ENCODE data around the gene LCN15. TPM values are rescaled to one million over a fixed set of nuclear protein-coding genes. Genes with fewer than 3 reads are reported as not detected.

Gene LCN15
- polyA plus RNA-seq, 1 donor (not counting 4 experiments of a cell fraction or from before 2014, with no cell fraction given): not detected

DNA sequence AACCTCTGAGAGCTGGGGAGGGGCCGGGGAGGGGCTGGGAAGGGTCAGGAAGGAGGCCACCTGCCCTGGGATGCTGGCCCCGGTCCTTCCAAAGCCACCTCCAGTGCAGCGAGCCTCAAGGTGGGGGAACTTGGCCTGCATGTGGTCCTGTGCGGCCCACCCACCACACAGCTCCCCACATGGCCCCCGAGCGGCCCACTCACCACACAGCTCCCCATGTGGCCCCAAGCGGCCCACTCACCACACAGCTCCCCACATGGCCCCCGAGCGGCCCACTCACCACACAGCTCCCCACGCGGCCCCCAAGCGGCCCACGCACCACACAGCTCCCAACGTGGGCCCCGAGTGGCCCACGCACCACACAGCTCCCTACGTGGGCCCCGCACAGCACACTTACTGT, 19.5 kb downstream of the LCN15 start:
- Histone ChIP-seq H3K79me2 (ENCODE audit: control insufficient read depth, insufficient read depth, low read length) (no peaks in the 10 kb centered on the region), H3K36me3 (ENCODE audit: control insufficient read depth in 2 of 2, extremely low read depth in 1 of 2, insufficient read depth in 2 of 2, low read length in 2 of 2) (no peaks in the 10 kb centered on the region), H3K4me2 (ENCODE audit: control insufficient read depth, extremely low read depth, insufficient read depth, low read depth, low read length) (no peak overlapping the region), H3K4me1 (ENCODE audit: control insufficient read depth, extremely low read depth, insufficient read depth, low read length) (no peaks in the 10 kb centered on the region), H4K20me1 (ENCODE audit: control insufficient read depth, extremely low read depth, insufficient read depth, low read length) (no peaks in the 10 kb centered on the region), H3K9ac (ENCODE audit: control insufficient read depth, extremely low read depth, insufficient read depth, low read length) (no peak overlapping the region), H3K27ac (ENCODE audit: control insufficient read depth, insufficient read depth, low read length) (no peak overlapping the region), H3K4me3 (ENCODE audit: control insufficient read depth in 2 of 3, extremely low read depth in 1 of 3, insufficient read depth in 2 of 3, low read depth in 1 of 3, low read length in 3 of 3) (no peak overlapping the region), H3K9me3 (ENCODE audit: control insufficient read depth, low read depth, low read length) (no peaks in the 10 kb centered on the region), H2AFZ (ENCODE audit: control insufficient read depth, low read length) (no peak overlapping the region), H3K27me3 (ENCODE audit: control insufficient read depth, extremely low read depth, insufficient read depth, low read length) (peaks cover 52% of the 10 kb centered on the region), H3K9me1 (ENCODE audit: control insufficient read depth, extremely low read depth, insufficient read depth, low read length) (no peaks in the 10 kb centered on the region)
- DNase-seq (ENCODE audit: low read depth, low spot score): no peak
- no peak for FAIRE-seq
- TF ChIP-seq, protein P1, sequence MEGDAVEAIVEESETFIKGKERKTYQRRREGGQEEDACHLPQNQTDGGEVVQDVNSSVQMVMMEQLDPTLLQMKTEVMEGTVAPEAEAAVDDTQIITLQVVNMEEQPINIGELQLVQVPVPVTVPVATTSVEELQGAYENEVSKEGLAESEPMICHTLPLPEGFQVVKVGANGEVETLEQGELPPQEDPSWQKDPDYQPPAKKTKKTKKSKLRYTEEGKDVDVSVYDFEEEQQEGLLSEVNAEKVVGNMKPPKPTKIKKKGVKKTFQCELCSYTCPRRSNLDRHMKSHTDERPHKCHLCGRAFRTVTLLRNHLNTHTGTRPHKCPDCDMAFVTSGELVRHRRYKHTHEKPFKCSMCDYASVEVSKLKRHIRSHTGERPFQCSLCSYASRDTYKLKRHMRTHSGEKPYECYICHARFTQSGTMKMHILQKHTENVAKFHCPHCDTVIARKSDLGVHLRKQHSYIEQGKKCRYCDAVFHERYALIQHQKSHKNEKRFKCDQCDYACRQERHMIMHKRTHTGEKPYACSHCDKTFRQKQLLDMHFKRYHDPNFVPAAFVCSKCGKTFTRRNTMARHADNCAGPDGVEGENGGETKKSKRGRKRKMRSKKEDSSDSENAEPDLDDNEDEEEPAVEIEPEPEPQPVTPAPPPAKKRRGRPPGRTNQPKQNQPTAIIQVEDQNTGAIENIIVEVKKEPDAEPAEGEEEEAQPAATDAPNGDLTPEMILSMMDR (optimal IDR thresholded peaks at IDR 0.05 in 1 of 3, IDR thresholded peaks at IDR 0.05 in 1 of 3, conservative IDR thresholded peaks at IDR 0.05 in 1 of 3; ENCODE audit: extremely low read depth in 1 of 3, insufficient read depth in 2 of 3, low read length in 3 of 3): no peak
- no peak for TF ChIP-seq EZH2 (IDR thresholded peaks at IDR 0.05; ENCODE audit: low read length)
- dilution Hi-C loops (cut with MboI; ENCODE audit: extremely low pct_ligation_motif_present, low sequenced_read_pairs): no loop called here

DNA sequence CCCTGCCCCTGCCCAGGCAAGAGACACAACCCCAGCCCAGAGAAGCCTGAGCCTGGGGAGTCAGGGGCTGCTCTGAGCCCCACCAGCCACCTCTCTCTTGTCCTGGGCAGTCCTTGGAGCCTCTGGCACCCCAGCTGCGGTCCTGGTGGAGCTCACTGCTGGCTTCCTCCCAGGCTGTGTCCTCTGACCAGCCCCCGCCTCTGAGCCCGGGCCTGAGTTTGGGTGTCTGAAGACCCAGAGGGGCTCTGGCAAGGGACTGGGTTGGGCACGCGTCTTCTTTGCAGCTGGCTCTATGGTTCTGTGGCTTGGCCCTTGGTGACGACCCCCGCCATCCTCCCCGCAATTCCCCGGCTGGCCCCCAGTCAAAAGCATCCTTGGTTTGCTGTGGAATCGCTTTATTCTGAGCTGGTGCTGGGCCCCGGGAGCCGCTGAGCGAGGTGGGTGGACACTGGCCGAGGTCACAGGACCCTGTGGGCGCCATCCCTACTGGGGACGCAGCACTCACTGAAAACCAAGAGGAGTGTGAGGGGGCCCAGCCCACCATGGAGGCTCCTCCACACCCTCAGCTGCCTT, 20.6 kb downstream of the LCN15 start:
- no peak for FAIRE-seq
- H3K27me3 ChIP-seq (ENCODE audit: control insufficient read depth, extremely low read depth, insufficient read depth, low read length): peaks cover 60% of the 10 kb centered on the region
- no peaks in the 10 kb centered on the region for H3K4me1 ChIP-seq (ENCODE audit: control insufficient read depth, extremely low read depth, insufficient read depth, low read length)

More for the DNA sequence above, 20.6 kb downstream of the LCN15 start:
- no peak overlapping the region for H3K4me3 ChIP-seq (ENCODE audit: control insufficient read depth in 2 of 3, extremely low read depth in 1 of 3, insufficient read depth in 2 of 3, low read depth in 1 of 3, low read length in 3 of 3)
- H4K20me1 ChIP-seq (ENCODE audit: control insufficient read depth, extremely low read depth, insufficient read depth, low read length): no peaks in the 10 kb centered on the region
- no peak overlapping the region for H3K9ac ChIP-seq (ENCODE audit: control insufficient read depth, extremely low read depth, insufficient read depth, low read length)
- no peak for DNase-seq (ENCODE audit: low read depth, low spot score)
- no peak overlapping the region for H3K27ac ChIP-seq (ENCODE audit: control insufficient read depth, insufficient read depth, low read length)
- H2AFZ ChIP-seq (ENCODE audit: control insufficient read depth, low read length): no peak overlapping the region
- H3K9me3 ChIP-seq (ENCODE audit: control insufficient read depth, low read depth, low read length): no peaks in the 10 kb centered on the region
- no peaks in the 10 kb centered on the region for H3K9me1 ChIP-seq (ENCODE audit: control insufficient read depth, extremely low read depth, insufficient read depth, low read length)
- dilution Hi-C loops (cut with MboI; ENCODE audit: extremely low pct_ligation_motif_present, low sequenced_read_pairs): no loop called here
- no peaks in the 10 kb centered on the region for H3K79me2 ChIP-seq (ENCODE audit: control insufficient read depth, insufficient read depth, low read length)
- no peaks in the 10 kb centered on the region for H3K36me3 ChIP-seq (ENCODE audit: control insufficient read depth in 2 of 2, extremely low read depth in 1 of 2, insufficient read depth in 2 of 2, low read length in 2 of 2)
- TF ChIP-seq, protein P1 (optimal IDR thresholded peaks at IDR 0.05 in 1 of 3, IDR thresholded peaks at IDR 0.05 in 1 of 3, conservative IDR thresholded peaks at IDR 0.05 in 1 of 3; ENCODE audit: extremely low read depth in 1 of 3, insufficient read depth in 2 of 3, low read length in 3 of 3): no peak
- no peak for TF ChIP-seq EZH2 (IDR thresholded peaks at IDR 0.05; ENCODE audit: low read length)
- no peak overlapping the region for H3K4me2 ChIP-seq (ENCODE audit: control insufficient read depth, extremely low read depth, insufficient read depth, low read depth, low read length)

All from keratinocyte (primary cell).